HepG2 (cell line): ENCODE measurements around the gene KREMEN1. TPM values are rescaled to one million over a fixed set of nuclear protein-coding genes. Genes with fewer than 3 reads are reported as not detected.
A peak's percentile ranks its signal among the peaks of the same experiment; 100 is the strongest.

ENCODE experiments used
- ATAC-seq: fragments of 200-7000 bp; cut with Tn5 transposase; 3 replicates; pipeline ENCODE4 v1.9.1; 2020; ENCODE audit warnings: mild to moderate bottlenecking, moderate library complexity
- BruUV-seq: library from RNA; stranded (reverse); fragments of 400-500 nt; replicated peaks from 2 replicates; lab custom pipeline; 2021; lab: Mats Ljungman, UMichigan
- CTCF ChIA-PET: fragments of 300-600 bp; formaldehyde crosslinking; extraction: SDS; loops from one replicate; lab custom pipeline; 2021; ENCODE audit warnings: low total read pairs, inconsistent platforms, low intra/inter-chr PET ratio; lab: Yijun Ruan, JAX
- POLR2A ChIA-PET: fragments of 350-600 bp; sonication (Branson Sonifier 250); formaldehyde crosslinking; loops from one replicate; lab custom pipeline; 2020; ENCODE audit warnings: antibody characterized with exemption, inconsistent platforms; lab: Yijun Ruan, JAX
- DNase-seq: peaks from one replicate; pipeline ENCODE4 v3.0.0-alpha.2; 2015; ENCODE audit warnings: low spot score
- FAIRE-seq: peaks from 3 replicates; lab custom pipeline; 2011; peaks lifted over from hg19 to GRCh38; lab: Jason Lieb, UNC
- H2AFZ ChIP-seq: one replicate; pipeline ENCODE4 v1.6.1; 2011; ENCODE audit warnings: low read length, inconsistent platforms
- H3K27ac ChIP-seq: fragments of 300-600 bp; 3 replicates; pipeline ENCODE4 v1.8.0; 2011; ENCODE audit warnings: mixed run types, mild to moderate bottlenecking, mixed read lengths, low read length, inconsistent platforms; ENCODE audit not compliant: insufficient read depth; ENCODE audit errors: extremely low read length
- H3K27me3 ChIP-seq, 2 experiments: fragments of 200-600 bp in 1 of 2; 2 replicates in 1 of 2; 3 replicates in 1 of 2; pipeline versions ENCODE4 v1.6.0 to v1.8.0; 2011; ENCODE audit warnings: low read length in 2 of 2, mild to moderate bottlenecking in 2 of 2, moderate library complexity in 2 of 2, inconsistent platforms in 1 of 2; ENCODE audit not compliant: insufficient read depth in 2 of 2, control insufficient read depth in 1 of 2
- H3K36me3 ChIP-seq, 2 experiments: fragments of 200-600 bp in 1 of 2; replicated peaks in 1 of 2; 2 replicates in 1 of 2; 3 replicates in 1 of 2; pipeline versions ENCODE4 v1.5.1 to v1.8.0; 2011; ENCODE audit warnings: low read length in 2 of 2, inconsistent platforms in 1 of 2; ENCODE audit not compliant: insufficient read depth in 2 of 2, control insufficient read depth in 1 of 2
- H3K4me1 ChIP-seq: 2 replicates; pipeline ENCODE4 v1.5.1; 2012; ENCODE audit warnings: low read length, inconsistent platforms; ENCODE audit not compliant: insufficient read depth
- H3K4me2 ChIP-seq: 2 replicates; pipeline ENCODE4 v1.6.0; 2011; ENCODE audit warnings: low read depth, low read length, inconsistent platforms
- H3K4me3 ChIP-seq, 3 experiments: fragments of 200-600 bp in 1 of 3; sonication (generic), shearing (Covaris generic) in 1 of 3; replicated peaks in 1 of 3; 2 replicates each; pipeline ENCODE4 v1.5.1; 2011 to 2016; ENCODE audit warnings: low read length in 3 of 3, inconsistent platforms in 2 of 3, low read depth in 2 of 3, mild to moderate bottlenecking in 2 of 3, control low read depth in 1 of 3, mixed read lengths in 1 of 3; ENCODE audit not compliant: insufficient read depth in 1 of 3
- H3K79me2 ChIP-seq: one replicate; pipeline ENCODE4 v1.6.1; 2011; ENCODE audit warnings: low read length, inconsistent platforms; ENCODE audit not compliant: insufficient read depth
- H3K9ac ChIP-seq: 2 replicates; pipeline ENCODE4 v1.6.0; 2011; ENCODE audit warnings: mild to moderate bottlenecking, low read depth, low read length, inconsistent platforms; ENCODE audit not compliant: insufficient read depth
- H3K9me3 ChIP-seq: 2 replicates; pipeline ENCODE4 v1.5.1; 2012; ENCODE audit warnings: mild to moderate bottlenecking, low read length
- H4K20me1 ChIP-seq: 2 replicates; pipeline ENCODE4 v1.6.0; 2011; ENCODE audit warnings: inconsistent platforms, mild to moderate bottlenecking, low read length, moderate library complexity; ENCODE audit not compliant: insufficient read depth
- ATF1 ChIP-seq: IDR thresholded peaks from 2 replicates; pipeline ENCODE4 v1.6.1; 2016; ENCODE audit warnings: mild to moderate bottlenecking, control low read depth
- BCL6 ChIP-seq: IDR thresholded peaks from 2 replicates; pipeline ENCODE4 v1.6.1; 2016; ENCODE audit warnings: missing genetic modification reagents, missing compliant biosample characterization
- CAMTA2 ChIP-seq: sonication (generic); formaldehyde crosslinking; IDR thresholded peaks from 2 replicates; pipeline ENCODE4 v1.4.0; 2020; ENCODE audit warnings: mild to moderate bottlenecking, missing genetic modification reagents, borderline replicate concordance
- NR1H2 ChIP-seq: sonication (generic); formaldehyde crosslinking; IDR thresholded peaks from 2 replicates; pipeline ENCODE4 v1.8.1; 2022; ENCODE audit warnings: low read depth, missing genetic modification reagents, borderline replicate concordance
- PCBP1 ChIP-seq: fragments of 200-400 bp; formaldehyde crosslinking; IDR thresholded peaks from 2 replicates; pipeline ENCODE4 v1.6.1; 2017; ENCODE audit warnings: mild to moderate bottlenecking, low read depth, low read length, borderline replicate concordance
- POLR2G ChIP-seq: fragments of 200-400 bp; formaldehyde crosslinking; IDR thresholded peaks from 2 replicates; pipeline ENCODE4 v1.6.1; 2018; ENCODE audit warnings: mild to moderate bottlenecking, low read depth, low read length, moderate library complexity
- THAP11 ChIP-seq: IDR thresholded peaks from 2 replicates; pipeline ENCODE4 v1.6.1; 2016; ENCODE audit warnings: missing biosample characterization, missing genetic modification reagents
- ZNF510 ChIP-seq: sonication (generic); formaldehyde crosslinking; IDR thresholded peaks from 2 replicates; pipeline ENCODE4 v1.4.0; 2020; ENCODE audit warnings: low read depth, mild to moderate bottlenecking, missing genetic modification reagents
- WGBS: methylation state at CpG from one replicate; pipeline ENCODE4 v1.1.6; 2017; ENCODE audit warnings: low lambda C conversion rate; 5-methylcytosine and 5-hydroxymethylcytosine counted together
- in situ Hi-C: cut with HindIII; loops from 2 replicates; pipeline ENCODE4 v1.10.0; 2017; ENCODE audit warnings: low pct_unique_long_range_greater_than_20kb; ENCODE audit not compliant: extremely low pct_ligation_motif_present
- intact Hi-C: fragments of 100-400 bp; cut with micrococcal nuclease; formaldehyde crosslinking; loops from one replicate; pipeline ENCODE4 v1.10.0; 2022; ENCODE audit not compliant: unreplicated experiment
- polyA plus RNA-seq, 8 experiments: library from polyadenylated mRNA; depleted of rRNA in 3 of 8; stranded (reverse) in 7 of 8; unstranded in 1 of 8; fragments of >200 nt; fragmentation: Illumina TruSeq in 4 of 8; extraction: Trizol in 4 of 8; gene quantifications; 2 replicates each; pipeline versions ENCODE4 v1.2.1 to v1.2.3, GENCODE V29; 2011 to 2016; ENCODE audit warnings: low read depth in 4 of 8, missing spikeins in 1 of 8, mixed read lengths in 1 of 8; ENCODE audit not compliant: insufficient read depth in 1 of 8
- total RNA-seq, 5 experiments: library from RNA; depleted of rRNA; stranded (reverse); fragments of >200 nt; fragmentation: Illumina TruSeq; extraction: Trizol; gene quantifications; 2 replicates each; pipeline ENCODE4 v1.2.3, GENCODE V29; 2016; ENCODE audit warnings: low read depth in 1 of 5
- TF ChIP-seq, protein P1 (sequence below): IDR thresholded peaks from 2 replicates; pipeline ENCODE4 v1.6.1; 2018; ENCODE audit warnings: missing genetic modification reagents, mild to moderate bottlenecking, missing compliant biosample characterization
- TF ChIP-seq, protein P2 (sequence below): sonication (generic); formaldehyde crosslinking; IDR thresholded peaks from 2 replicates; pipeline ENCODE4 v1.5.0; 2020; ENCODE audit warnings: mild to moderate bottlenecking, missing genetic modification reagents, borderline replicate concordance
- TF ChIP-seq, protein P3 (sequence below): sonication (generic); formaldehyde crosslinking; conservative IDR thresholded peaks from 2 replicates; pipeline ENCODE4 v1.4.0; 2020; ENCODE audit warnings: missing genetic modification reagents

Gene KREMEN1
- total and polyA plus RNA-seq, 2 of the 13 experiments (the other 11 are each of a cell fraction or from before 2014, with no cell fraction given) = 9.8 to 13.8 TPM

DNA sequence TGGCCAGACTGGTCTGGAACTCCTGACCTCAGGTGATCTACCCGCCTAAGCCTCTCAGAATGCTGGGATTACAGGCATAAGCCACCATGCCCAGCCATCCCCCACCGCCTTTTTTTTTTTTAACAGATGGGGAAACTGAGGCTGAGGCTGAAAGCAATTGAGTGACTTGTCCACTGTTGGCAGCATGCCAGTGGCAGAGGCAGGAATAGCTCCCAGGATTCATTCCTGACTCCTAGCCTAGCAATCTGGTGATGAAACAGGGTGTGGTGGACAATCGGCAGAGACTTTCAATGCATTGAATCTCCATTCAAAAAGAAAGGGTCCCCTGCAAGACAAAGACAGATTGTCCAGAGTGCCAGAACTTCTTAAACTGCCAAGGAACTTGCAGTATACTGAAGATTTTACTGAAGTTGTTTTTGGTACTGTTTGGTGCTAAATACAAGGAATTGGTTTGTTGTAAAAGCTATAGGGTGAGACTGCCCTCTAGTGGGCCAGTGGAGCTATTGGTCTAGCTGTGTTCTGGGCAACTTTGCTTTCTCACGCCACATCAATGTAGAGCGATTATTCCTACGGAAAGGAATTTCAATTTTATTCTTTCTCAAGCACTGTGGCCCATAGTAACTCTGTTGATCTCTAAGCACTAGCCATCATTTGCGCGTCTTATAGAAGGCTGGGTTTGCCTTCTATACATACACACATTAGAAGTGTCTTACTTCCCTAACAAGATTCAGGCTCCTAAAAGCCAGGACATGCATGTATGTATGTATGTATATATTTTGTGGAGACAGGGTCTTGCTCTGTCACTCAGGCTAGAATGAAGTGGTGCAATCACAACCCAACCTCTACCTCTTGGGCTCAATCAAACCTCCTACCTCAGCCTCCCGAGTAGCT lies 32.2 kb upstream of the KREMEN1 start:
- Histone ChIP-seq H3K4me3 (no peak overlapping the region), H3K27me3 (no peaks in the 10 kb centered on the region), H4K20me1 (peaks cover 9% of the 10 kb centered on the region), H3K9ac (no peak overlapping the region), H3K4me2 (no peak overlapping the region), H2AFZ (no peak overlapping the region), H3K79me2 (peaks cover 54% of the 10 kb centered on the region), H3K27ac (no peak overlapping the region), H3K4me1 (peaks cover 87% of the 10 kb centered on the region), H3K36me3 (peaks cover 15 to 76% of the 10 kb centered on the region in 2 experiments), H3K9me3 (no peaks in the 10 kb centered on the region)
- intact Hi-C loops (loop anchor here (1.0 to 5.0 kb wide), 2 partner anchors 112 to 185 kb away; no protein-coding TSS in a partner anchor), in situ Hi-C loops (no loop called here)
- ChIA-PET POLR2A (interaction anchor here (0.6 to 3.3 kb wide), 9 partner anchors 9 to 256 kb away, joined by 3 to 22 read pairs (median 5); partner anchors contain the start of genes XBP1 and ZNRF3), CTCF (interaction anchor here (1.3 to 2.1 kb wide), 2 partner anchors 183 to 185 kb away, joined by 4 to 22 read pairs; no protein-coding TSS in a partner anchor)
- peak; percentile 56 for FAIRE-seq
- WGBS = 84% methylated on average over 9 of the region's 9 CpGs
- BruUV-seq = no TSS peak
- DNase-seq = peak; percentile 65
- peak; percentile 65 for ATAC-seq
- no peak for TF ChIP-seq NR1H2 (CRISPR knock-in tag)
- TF ChIP-seq, protein P1, sequence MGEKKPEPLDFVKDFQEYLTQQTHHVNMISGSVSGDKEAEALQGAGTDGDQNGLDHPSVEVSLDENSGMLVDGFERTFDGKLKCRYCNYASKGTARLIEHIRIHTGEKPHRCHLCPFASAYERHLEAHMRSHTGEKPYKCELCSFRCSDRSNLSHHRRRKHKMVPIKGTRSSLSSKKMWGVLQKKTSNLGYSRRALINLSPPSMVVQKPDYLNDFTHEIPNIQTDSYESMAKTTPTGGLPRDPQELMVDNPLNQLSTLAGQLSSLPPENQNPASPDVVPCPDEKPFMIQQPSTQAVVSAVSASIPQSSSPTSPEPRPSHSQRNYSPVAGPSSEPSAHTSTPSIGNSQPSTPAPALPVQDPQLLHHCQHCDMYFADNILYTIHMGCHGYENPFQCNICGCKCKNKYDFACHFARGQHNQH (CRISPR knock-in tag) = peak; percentile 54; the same call in 1 of the 2 replicates
- TF ChIP-seq, protein P2, sequence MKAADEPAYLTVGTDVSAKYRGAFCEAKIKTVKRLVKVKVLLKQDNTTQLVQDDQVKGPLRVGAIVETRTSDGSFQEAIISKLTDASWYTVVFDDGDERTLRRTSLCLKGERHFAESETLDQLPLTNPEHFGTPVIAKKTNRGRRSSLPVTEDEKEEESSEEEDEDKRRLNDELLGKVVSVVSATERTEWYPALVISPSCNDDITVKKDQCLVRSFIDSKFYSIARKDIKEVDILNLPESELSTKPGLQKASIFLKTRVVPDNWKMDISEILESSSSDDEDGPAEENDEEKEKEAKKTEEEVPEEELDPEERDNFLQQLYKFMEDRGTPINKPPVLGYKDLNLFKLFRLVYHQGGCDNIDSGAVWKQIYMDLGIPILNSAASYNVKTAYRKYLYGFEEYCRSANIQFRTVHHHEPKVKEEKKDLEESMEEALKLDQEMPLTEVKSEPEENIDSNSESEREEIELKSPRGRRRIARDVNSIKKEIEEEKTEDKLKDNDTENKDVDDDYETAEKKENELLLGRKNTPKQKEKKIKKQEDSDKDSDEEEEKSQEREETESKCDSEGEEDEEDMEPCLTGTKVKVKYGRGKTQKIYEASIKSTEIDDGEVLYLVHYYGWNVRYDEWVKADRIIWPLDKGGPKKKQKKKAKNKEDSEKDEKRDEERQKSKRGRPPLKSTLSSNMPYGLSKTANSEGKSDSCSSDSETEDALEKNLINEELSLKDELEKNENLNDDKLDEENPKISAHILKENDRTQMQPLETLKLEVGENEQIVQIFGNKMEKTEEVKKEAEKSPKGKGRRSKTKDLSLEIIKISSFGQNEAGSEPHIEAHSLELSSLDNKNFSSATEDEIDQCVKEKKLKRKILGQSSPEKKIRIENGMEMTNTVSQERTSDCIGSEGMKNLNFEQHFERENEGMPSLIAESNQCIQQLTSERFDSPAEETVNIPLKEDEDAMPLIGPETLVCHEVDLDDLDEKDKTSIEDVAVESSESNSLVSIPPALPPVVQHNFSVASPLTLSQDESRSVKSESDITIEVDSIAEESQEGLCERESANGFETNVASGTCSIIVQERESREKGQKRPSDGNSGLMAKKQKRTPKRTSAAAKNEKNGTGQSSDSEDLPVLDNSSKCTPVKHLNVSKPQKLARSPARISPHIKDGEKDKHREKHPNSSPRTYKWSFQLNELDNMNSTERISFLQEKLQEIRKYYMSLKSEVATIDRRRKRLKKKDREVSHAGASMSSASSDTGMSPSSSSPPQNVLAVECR (CRISPR knock-in tag) = 0 out of 2 replicates have a peak, but pooled peaks have one; percentile 8
- TF ChIP-seq ZNF510 (CRISPR knock-in tag) = peak; percentile 52; the same call in 1 of the 2 replicates
- 0 out of 2 replicates have a peak, but pooled peaks have one; percentile 10 for TF ChIP-seq BCL6 (CRISPR knock-in tag)
- peak; percentile 22; the same call in 1 of the 2 replicates for TF ChIP-seq ATF1
- no peak for TF ChIP-seq PCBP1
- TF ChIP-seq THAP11 = peak; percentile 36; the same call in 1 of the 2 replicates
- TF ChIP-seq CAMTA2 (CRISPR knock-in tag) = no peak
- 0 out of 2 replicates have a peak, but pooled peaks have one; percentile 1 for TF ChIP-seq POLR2G
- TF ChIP-seq, protein P3, sequence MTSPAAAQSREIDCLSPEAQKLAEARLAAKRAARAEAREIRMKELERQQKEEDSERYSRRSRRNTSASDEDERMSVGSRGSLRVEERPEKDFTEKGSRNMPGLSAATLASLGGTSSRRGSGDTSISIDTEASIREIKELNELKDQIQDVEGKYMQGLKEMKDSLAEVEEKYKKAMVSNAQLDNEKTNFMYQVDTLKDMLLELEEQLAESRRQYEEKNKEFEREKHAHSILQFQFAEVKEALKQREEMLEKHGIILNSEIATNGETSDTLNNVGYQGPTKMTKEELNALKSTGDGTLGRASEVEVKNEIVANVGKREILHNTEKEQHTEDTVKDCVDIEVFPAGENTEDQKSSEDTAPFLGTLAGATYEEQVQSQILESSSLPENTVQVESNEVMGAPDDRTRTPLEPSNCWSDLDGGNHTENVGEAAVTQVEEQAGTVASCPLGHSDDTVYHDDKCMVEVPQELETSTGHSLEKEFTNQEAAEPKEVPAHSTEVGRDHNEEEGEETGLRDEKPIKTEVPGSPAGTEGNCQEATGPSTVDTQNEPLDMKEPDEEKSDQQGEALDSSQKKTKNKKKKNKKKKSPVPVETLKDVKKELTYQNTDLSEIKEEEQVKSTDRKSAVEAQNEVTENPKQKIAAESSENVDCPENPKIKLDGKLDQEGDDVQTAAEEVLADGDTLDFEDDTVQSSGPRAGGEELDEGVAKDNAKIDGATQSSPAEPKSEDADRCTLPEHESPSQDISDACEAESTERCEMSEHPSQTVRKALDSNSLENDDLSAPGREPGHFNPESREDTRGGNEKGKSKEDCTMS (CRISPR knock-in tag) = no peak
